NCI-H2107 treated with DMSO at 0.1 percent for 48 hours (cell line): ENCODE results near the gene THSD4.
"Not testable (repeated sequence)": the region's sequence is repeated elsewhere in the genome, so short reads cannot be mapped to it uniquely, and the experiment has no call there.

Experiments used
- DNase-seq: peaks from one replicate; lab custom pipeline; 2025; ENCODE audit not compliant: unreplicated experiment; lab: John Stamatoyannopoulos, UW

The THSD4 gene

GRCh38 chr15:71401728-71402127 lies 286.5 kb downstream of the THSD4 start:
- DNase-seq: not testable (repeated sequence)

GRCh38 chr15:71409541-71409940 lies 294.3 kb downstream of the THSD4 start:
- DNase-seq: no peak

GRCh38 chr15:71410347-71410746 lies 295.1 kb downstream of the THSD4 start:
- DNase-seq: no peak

- no peak for DNase-seq
These were observed 296.5 kb downstream of the THSD4 start for GRCh38 chr15:71411538-71412482.

- no peak for DNase-seq
These were observed 298.1 kb downstream of the THSD4 start for GRCh38 chr15:71413419-71413818.

GRCh38 chr15:71414853-71415252 lies 299.6 kb downstream of the THSD4 start:
- no peak for DNase-seq

GRCh38 chr15:71422530-71423259 lies 307.4 kb downstream of the THSD4 start:
- DNase-seq: no peak

GRCh38 chr15:71424765-71425164 lies 309.5 kb downstream of the THSD4 start:
- no peak for DNase-seq

- no peak for DNase-seq
These were observed 310.1 kb downstream of the THSD4 start for GRCh38 chr15:71425388-71425787.

- DNase-seq: no peak
These were observed 311.5 kb downstream of the THSD4 start for GRCh38 chr15:71426792-71427191.

- no peak for DNase-seq
These were observed 315.5 kb downstream of the THSD4 start for GRCh38 chr15:71430782-71431181.

- no peak for DNase-seq
These were observed 316.4 kb downstream of the THSD4 start for GRCh38 chr15:71431343-71432336.

- DNase-seq: no peak
These were observed 318.1 kb downstream of the THSD4 start for GRCh38 chr15:71433402-71433801.

GRCh38 chr15:71434774-71435173 lies 319.5 kb downstream of the THSD4 start:
- no peak for DNase-seq

GRCh38 chr15:71435552-71435951 lies 320.3 kb downstream of the THSD4 start:
- no peak for DNase-seq

GRCh38 chr15:71436854-71437253 lies 321.6 kb downstream of the THSD4 start:
- no peak for DNase-seq

- no peak for DNase-seq
These were observed 322.1 kb downstream of the THSD4 start for GRCh38 chr15:71437404-71437803.

- no peak for DNase-seq
These were observed 322.6 kb downstream of the THSD4 start for GRCh38 chr15:71437919-71438318.

GRCh38 chr15:71439478-71439877 lies 324.2 kb downstream of the THSD4 start:
- DNase-seq: not testable (repeated sequence)

GRCh38 chr15:71440489-71441110 lies 325.3 kb downstream of the THSD4 start:
- DNase-seq: peak; percentile 44
